Neuronal stem cell (in vitro differentiated cells): ENCODE data around the gene GAS2L2.

Source experiments
- DNase-seq: peaks from one replicate; pipeline ENCODE4 v3.0.0-alpha.2; 2013; ENCODE audit warnings: low spot score
- H2AFZ ChIP-seq: one replicate; pipeline ENCODE4 v1.6.1; 2013; ENCODE audit warnings: mild to moderate bottlenecking, low read length, inconsistent platforms
- H2AK5ac ChIP-seq: 2 replicates; pipeline ENCODE4 v1.6.1; 2013; ENCODE audit warnings: low read depth, mild to moderate bottlenecking, inconsistent platforms, low read length, moderate library complexity, mixed read lengths
- H2BK120ac ChIP-seq: 2 replicates; pipeline ENCODE4 v1.6.1; 2013; ENCODE audit warnings: low read depth, mild to moderate bottlenecking, inconsistent platforms, low read length, moderate library complexity, mixed read lengths
- H2BK12ac ChIP-seq: one replicate; pipeline ENCODE4 v1.6.1; 2013; ENCODE audit warnings: low read length, inconsistent platforms
- H2BK15ac ChIP-seq: 2 replicates; pipeline ENCODE4 v1.6.1; 2013; ENCODE audit warnings: mild to moderate bottlenecking, low read length, inconsistent platforms, mixed read lengths
- H2BK5ac ChIP-seq: one replicate; pipeline ENCODE4 v1.6.1; 2013; ENCODE audit warnings: inconsistent platforms, mild to moderate bottlenecking, low read length, moderate library complexity
- H3K14ac ChIP-seq: one replicate; pipeline ENCODE4 v1.6.1; 2013; ENCODE audit warnings: low read length, inconsistent platforms
- H3K18ac ChIP-seq: 2 replicates; pipeline ENCODE4 v1.6.1; 2013; ENCODE audit warnings: low read length, inconsistent platforms
- H3K23ac ChIP-seq: 2 replicates; pipeline ENCODE4 v1.6.1; 2013; ENCODE audit warnings: low read depth, mild to moderate bottlenecking, mixed read lengths, low read length, inconsistent platforms; ENCODE audit not compliant: poor library complexity
- H3K27ac ChIP-seq: replicated peaks from 3 replicates; pipeline ENCODE4 v1.5.1; 2013; ENCODE audit warnings: low read length, inconsistent platforms
- H3K27me3 ChIP-seq, 3 experiments: 2 replicates each; pipeline ENCODE4 v1.6.1; 2013; ENCODE audit warnings: low read length in 3 of 3, mild to moderate bottlenecking in 2 of 3, inconsistent platforms in 1 of 3, low read depth in 1 of 3, mixed read lengths in 1 of 3, moderate library complexity in 1 of 3; ENCODE audit not compliant: control insufficient read depth in 3 of 3, insufficient read depth in 3 of 3
- H3K36me3 ChIP-seq, 2 donors: replicated peaks in 1 of 2; 2 replicates each; pipeline ENCODE4 v1.6.1; 2013; ENCODE audit warnings: low read length in 2 of 2; ENCODE audit not compliant: control insufficient read depth in 2 of 2, insufficient read depth in 2 of 2
- H3K4ac ChIP-seq: 2 replicates; pipeline ENCODE4 v1.6.1; 2013; ENCODE audit warnings: inconsistent platforms, mild to moderate bottlenecking, low read length, moderate library complexity
- H3K4me1 ChIP-seq, 2 donors: 1 replicate in 1 of 2; 2 replicates in 1 of 2; pipeline ENCODE4 v1.6.1; 2013; ENCODE audit warnings: low read length in 2 of 2, low read depth in 1 of 2; ENCODE audit not compliant: control insufficient read depth in 2 of 2, insufficient read depth in 1 of 2
- H3K4me2 ChIP-seq: one replicate; pipeline ENCODE4 v1.6.1; 2013; ENCODE audit warnings: mild to moderate bottlenecking, low read length, inconsistent platforms; ENCODE audit not compliant: insufficient read depth, poor library complexity, severe bottlenecking
- H3K4me3 ChIP-seq, 2 donors: 2 replicates each; pipeline ENCODE4 v1.5.1; 2013; ENCODE audit warnings: low read length in 2 of 2, mild to moderate bottlenecking in 2 of 2, inconsistent platforms in 1 of 2, moderate library complexity in 1 of 2
- H3K79me1 ChIP-seq: one replicate; pipeline ENCODE4 v1.6.1; 2013; ENCODE audit warnings: low read depth, mild to moderate bottlenecking, inconsistent platforms, low read length, moderate library complexity
- H3K9ac ChIP-seq: one replicate; pipeline ENCODE4 v1.6.1; 2013; ENCODE audit warnings: mild to moderate bottlenecking, low read depth, low read length, inconsistent platforms; ENCODE audit not compliant: poor library complexity
- H3K9me3 ChIP-seq, 2 donors: replicated peaks in 1 of 2; 2 replicates each; pipeline versions ENCODE3 to v1.6.1; 2013; ENCODE audit warnings: low read length in 2 of 2, mild to moderate bottlenecking in 2 of 2, inconsistent platforms in 1 of 2, low read depth in 1 of 2, mixed read lengths in 1 of 2, moderate library complexity in 1 of 2; ENCODE audit not compliant: control insufficient read depth in 2 of 2, insufficient read depth in 1 of 2
- H4K8ac ChIP-seq: one replicate; pipeline ENCODE4 v1.6.1; 2013; ENCODE audit warnings: low read depth, mild to moderate bottlenecking, inconsistent platforms, low read length, moderate library complexity
- H4K91ac ChIP-seq: one replicate; pipeline ENCODE4 v1.6.1; 2013; ENCODE audit warnings: low read length, low read depth, mild to moderate bottlenecking, inconsistent platforms; ENCODE audit not compliant: poor library complexity
- WGBS, 2 donors: extraction: QIAGEN DNeasy Blood & Tissue Kit; methylation state at CpG; one replicate each; pipeline ENCODE4 v1.1.7; 2013; ENCODE audit warnings: missing lambda C conversion rate in 2 of 2, mixed read lengths in 1 of 2; ENCODE audit not compliant: insufficient read length in 2 of 2, insufficient replicate concordance in 1 of 2; ENCODE audit errors: extremely low coverage in 2 of 2; 5-methylcytosine and 5-hydroxymethylcytosine counted together

GAS2L2 gene

GRCh38 chr17:35786941-35787432, 33.9 kb upstream of the GAS2L2 start:
- H3K27me3 ChIP-seq: peaks cover 0 to 61% (median 4%) of the 10 kb centered on the region in 3 experiments
- no peaks in the 10 kb centered on the region for H3K36me3 ChIP-seq
- no CpG with 5 or more reads among the region's 3 CpGs for WGBS, 2 donors
- no peaks in the 10 kb centered on the region for H3K4me1 ChIP-seq
- no peak overlapping the region for H3K23ac ChIP-seq
- no peak overlapping the region for H3K18ac ChIP-seq
- no peak overlapping the region for H2BK12ac ChIP-seq
- H2BK5ac ChIP-seq: no peak overlapping the region
- H3K4me3 ChIP-seq: no peak overlapping the region
- no peak overlapping the region for H3K4ac ChIP-seq
- no peak overlapping the region for H2AFZ ChIP-seq
- no peak overlapping the region for H3K27ac ChIP-seq
- H3K4me2 ChIP-seq: no peak overlapping the region
- no peak overlapping the region for H3K14ac ChIP-seq
- no peak overlapping the region for H3K9ac ChIP-seq
- no peak for DNase-seq
- H3K79me1 ChIP-seq: no peaks in the 10 kb centered on the region
- no peak overlapping the region for H4K91ac ChIP-seq
- no peak overlapping the region for H2AK5ac ChIP-seq
- H4K8ac ChIP-seq: no peak overlapping the region
- no peaks in the 10 kb centered on the region for H3K9me3 ChIP-seq
- no peak overlapping the region for H2BK120ac ChIP-seq
- no peak overlapping the region for H2BK15ac ChIP-seq

GRCh38 chr17:35784895-35785294, 31.9 kb upstream of the GAS2L2 start:
- Histone ChIP-seq H3K79me1 (no peaks in the 10 kb centered on the region), H3K27ac (no peak overlapping the region), H2AFZ (no peak overlapping the region), H3K4me1 (no peaks in the 10 kb centered on the region), H3K18ac (no peak overlapping the region), H2BK12ac (no peak overlapping the region), H3K9ac (no peak overlapping the region), H3K4ac (no peak overlapping the region), H3K23ac (no peak overlapping the region), H4K8ac (no peak overlapping the region), H3K14ac (no peak overlapping the region), H3K4me3 (peak overlapping the region in 1 of 2 donors; percentile 44), H3K4me2 (no peak overlapping the region), H3K27me3 (peaks cover 0 to 54% (median 0%) of the 10 kb centered on the region in 3 experiments), H2AK5ac (no peak overlapping the region), H4K91ac (no peak overlapping the region), H2BK120ac (no peak overlapping the region), H3K9me3 (no peaks in the 10 kb centered on the region), H2BK5ac (no peak overlapping the region), H2BK15ac (no peak overlapping the region), H3K36me3 (no peaks in the 10 kb centered on the region)
- no peak for DNase-seq
- WGBS, 2 donors: no CpG with 5 or more reads among the region's 2 CpGs

GRCh38 chr17:35780950-35781349, 27.9 kb upstream of the GAS2L2 start:
- Histone ChIP-seq H2AFZ (no peak overlapping the region), H3K27me3 (peaks cover 0 to 60% (median 3%) of the 10 kb centered on the region in 3 experiments), H3K23ac (no peak overlapping the region), H4K91ac (no peak overlapping the region), H2BK5ac (no peak overlapping the region), H3K27ac (no peak overlapping the region), H3K4me3 (no peak overlapping the region), H2BK12ac (no peak overlapping the region), H3K18ac (no peak overlapping the region), H3K4me2 (no peak overlapping the region), H3K9me3 (no peaks in the 10 kb centered on the region), H3K9ac (no peak overlapping the region), H2AK5ac (no peak overlapping the region), H3K4ac (no peak overlapping the region), H3K36me3 (no peaks in the 10 kb centered on the region), H4K8ac (no peak overlapping the region), H3K4me1 (peaks cover 0 to 2% of the 10 kb centered on the region in 2 donors), H2BK120ac (no peak overlapping the region), H2BK15ac (no peak overlapping the region), H3K14ac (no peak overlapping the region), H3K79me1 (no peaks in the 10 kb centered on the region)
- no CpG with 5 or more reads among the region's 3 CpGs for WGBS, 2 donors
- DNase-seq: no peak

GRCh38 chr17:35778641-35779196, 25.7 kb upstream of the GAS2L2 start:
- no peak overlapping the region for H2BK12ac ChIP-seq
- H4K8ac ChIP-seq: no peak overlapping the region
- no peak overlapping the region for H2BK5ac ChIP-seq
- no peak overlapping the region for H3K4me2 ChIP-seq
- no peak for DNase-seq
- H2AFZ ChIP-seq: no peak overlapping the region
- no peak overlapping the region for H3K9ac ChIP-seq
- H3K27me3 ChIP-seq: peaks cover 0 to 49% (median 3%) of the 10 kb centered on the region in 3 experiments
- H4K91ac ChIP-seq: no peak overlapping the region
- H3K27ac ChIP-seq: no peak overlapping the region
- peaks cover 4 to 18% of the 10 kb centered on the region in 2 donors for H3K4me1 ChIP-seq
- peak overlapping the region; percentile 4 for H2AK5ac ChIP-seq
- no peaks in the 10 kb centered on the region for H3K36me3 ChIP-seq
- peak overlapping the region; percentile 1 for H2BK15ac ChIP-seq
- H3K23ac ChIP-seq: peak overlapping the region; percentile 80
- WGBS, 2 donors: no CpG with 5 or more reads among the region's 16 CpGs
- H3K4me3 ChIP-seq: peak overlapping the region in 1 of 2 donors; percentile 3
- H3K4ac ChIP-seq: peak overlapping the region; percentile 58
- H3K14ac ChIP-seq: peak overlapping the region; percentile 63
- no peaks in the 10 kb centered on the region for H3K79me1 ChIP-seq
- H3K9me3 ChIP-seq: no peaks in the 10 kb centered on the region
- no peak overlapping the region for H2BK120ac ChIP-seq
- H3K18ac ChIP-seq: peak overlapping the region; percentile 61
